ENCODE measurements around the gene CDC14A. TPM values are rescaled to one million over a fixed set of nuclear protein-coding genes. Genes with fewer than 3 reads are reported as not detected.

Gene CDC14A
- total RNA-seq, 1 experiment from 2014 or later, result 6.8 TPM

DNA sequence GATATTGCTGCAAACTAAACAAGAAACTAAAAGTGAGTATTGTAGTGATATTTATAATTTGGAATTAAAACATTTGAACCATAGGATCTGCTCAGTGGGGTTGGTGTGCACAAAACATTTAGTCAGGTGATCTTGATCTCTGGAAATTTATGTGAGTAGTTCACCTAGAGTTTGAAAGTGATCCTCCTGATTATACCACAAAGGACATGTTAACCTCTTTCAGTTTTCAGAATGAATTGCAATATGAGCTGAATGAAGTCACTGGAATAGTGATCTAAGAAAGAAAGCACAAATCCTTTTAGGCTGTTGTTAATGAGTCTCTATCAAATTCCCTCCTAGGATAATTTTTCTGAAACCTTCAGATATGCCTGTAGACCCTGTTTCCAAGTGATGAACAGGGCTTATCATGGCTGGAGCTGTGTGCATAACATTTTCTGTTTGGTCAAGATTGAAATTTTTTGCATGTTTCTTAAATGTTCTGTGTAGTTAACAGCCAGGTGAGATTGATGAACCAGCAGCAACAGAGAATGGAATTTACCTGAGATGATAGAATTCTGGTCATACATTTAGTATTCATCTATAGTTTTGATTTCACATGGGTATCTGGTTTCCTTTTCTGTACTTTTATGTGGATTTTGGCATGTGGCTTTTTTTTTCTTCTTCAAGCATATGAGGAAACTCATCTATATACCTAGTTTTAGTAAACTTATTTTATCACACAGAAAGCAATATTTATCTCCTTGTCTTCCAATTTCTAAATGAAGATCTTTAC lies 25.5 kb downstream of the CDC14A start:
- Histone ChIP-seq H3K27ac (ENCODE audit: low read depth, low read length, poor library complexity, severe bottlenecking) (no peak overlapping the region), H3K9me3 (ENCODE audit: low read depth, low read length, poor library complexity, severe bottlenecking) (no peaks in the 10 kb centered on the region), H3K36me3 (ENCODE audit: insufficient read depth, low read length, poor library complexity, severe bottlenecking) (no peaks in the 10 kb centered on the region), H3K4me1 (ENCODE audit: insufficient read depth, low read length, poor library complexity, severe bottlenecking) (no peaks in the 10 kb centered on the region), H3K4me3 (ENCODE audit: low read depth, low read length, poor library complexity, severe bottlenecking) (no peak overlapping the region), H3K27me3 (replicated peaks; ENCODE audit: insufficient read depth, low read depth, low read length, poor library complexity) (no peaks in the 10 kb centered on the region)
- intact Hi-C loops (cut with micrococcal nuclease; ENCODE audit: unreplicated experiment), result no loop called here
- POLR2A ChIA-PET (ENCODE audit: low non-redundant PET), result no interaction called here
- no peak for DNase-seq (ENCODE audit: low spot score)
- CTCF ChIA-PET, result no interaction called here
- no TSS peak for BruUV-seq (replicated peaks)
- TF ChIP-seq, protein P1, sequence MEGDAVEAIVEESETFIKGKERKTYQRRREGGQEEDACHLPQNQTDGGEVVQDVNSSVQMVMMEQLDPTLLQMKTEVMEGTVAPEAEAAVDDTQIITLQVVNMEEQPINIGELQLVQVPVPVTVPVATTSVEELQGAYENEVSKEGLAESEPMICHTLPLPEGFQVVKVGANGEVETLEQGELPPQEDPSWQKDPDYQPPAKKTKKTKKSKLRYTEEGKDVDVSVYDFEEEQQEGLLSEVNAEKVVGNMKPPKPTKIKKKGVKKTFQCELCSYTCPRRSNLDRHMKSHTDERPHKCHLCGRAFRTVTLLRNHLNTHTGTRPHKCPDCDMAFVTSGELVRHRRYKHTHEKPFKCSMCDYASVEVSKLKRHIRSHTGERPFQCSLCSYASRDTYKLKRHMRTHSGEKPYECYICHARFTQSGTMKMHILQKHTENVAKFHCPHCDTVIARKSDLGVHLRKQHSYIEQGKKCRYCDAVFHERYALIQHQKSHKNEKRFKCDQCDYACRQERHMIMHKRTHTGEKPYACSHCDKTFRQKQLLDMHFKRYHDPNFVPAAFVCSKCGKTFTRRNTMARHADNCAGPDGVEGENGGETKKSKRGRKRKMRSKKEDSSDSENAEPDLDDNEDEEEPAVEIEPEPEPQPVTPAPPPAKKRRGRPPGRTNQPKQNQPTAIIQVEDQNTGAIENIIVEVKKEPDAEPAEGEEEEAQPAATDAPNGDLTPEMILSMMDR (conservative IDR thresholded peaks at IDR 0.05; ENCODE audit: low read depth, low read length), result no peak
- no peak for TF ChIP-seq EZH2 (IDR thresholded peaks at IDR 0.05; ENCODE audit: borderline replicate concordance, low read depth, low read length, poor library complexity, severe bottlenecking)

DNA sequence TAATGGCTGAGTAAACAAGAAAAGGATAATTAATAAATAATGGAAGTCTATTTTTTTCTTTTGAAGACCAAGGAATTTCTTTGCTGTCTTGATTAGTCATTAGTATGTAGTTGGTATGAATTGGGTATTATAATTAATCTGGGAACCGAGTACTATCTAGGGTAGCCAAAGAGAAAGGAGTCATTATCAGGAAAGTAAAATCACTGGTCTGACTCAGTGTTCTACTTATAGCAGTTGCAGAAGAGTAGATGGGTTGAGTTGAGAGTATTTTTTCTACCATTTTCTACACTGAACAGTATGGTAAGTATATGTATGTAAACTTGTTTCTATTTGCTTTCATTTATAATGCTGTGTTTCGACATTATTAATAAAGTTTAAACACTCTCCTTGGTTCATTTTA lies 26.6 kb downstream of the CDC14A start:
- no peak overlapping the region for H3K27ac ChIP-seq (ENCODE audit: low read depth, low read length, poor library complexity, severe bottlenecking)
- CTCF ChIA-PET, result no interaction called here
- DNase-seq (ENCODE audit: low spot score), result no peak
- no peaks in the 10 kb centered on the region for H3K9me3 ChIP-seq (ENCODE audit: low read depth, low read length, poor library complexity, severe bottlenecking)
- no peaks in the 10 kb centered on the region for H3K4me1 ChIP-seq (ENCODE audit: insufficient read depth, low read length, poor library complexity, severe bottlenecking)
- no TSS peak for BruUV-seq (replicated peaks)
- intact Hi-C loops (cut with micrococcal nuclease; ENCODE audit: unreplicated experiment), result no loop called here
- POLR2A ChIA-PET (ENCODE audit: low non-redundant PET), result no interaction called here
- TF ChIP-seq, protein P1 (conservative IDR thresholded peaks at IDR 0.05; ENCODE audit: low read depth, low read length), result no peak
- TF ChIP-seq EZH2 (IDR thresholded peaks at IDR 0.05; ENCODE audit: borderline replicate concordance, low read depth, low read length, poor library complexity, severe bottlenecking), result no peak
- H3K27me3 ChIP-seq (replicated peaks; ENCODE audit: insufficient read depth, low read depth, low read length, poor library complexity), result no peaks in the 10 kb centered on the region
- H3K36me3 ChIP-seq (ENCODE audit: insufficient read depth, low read length, poor library complexity, severe bottlenecking), result no peaks in the 10 kb centered on the region
- no peak overlapping the region for H3K4me3 ChIP-seq (ENCODE audit: low read depth, low read length, poor library complexity, severe bottlenecking)

DNA sequence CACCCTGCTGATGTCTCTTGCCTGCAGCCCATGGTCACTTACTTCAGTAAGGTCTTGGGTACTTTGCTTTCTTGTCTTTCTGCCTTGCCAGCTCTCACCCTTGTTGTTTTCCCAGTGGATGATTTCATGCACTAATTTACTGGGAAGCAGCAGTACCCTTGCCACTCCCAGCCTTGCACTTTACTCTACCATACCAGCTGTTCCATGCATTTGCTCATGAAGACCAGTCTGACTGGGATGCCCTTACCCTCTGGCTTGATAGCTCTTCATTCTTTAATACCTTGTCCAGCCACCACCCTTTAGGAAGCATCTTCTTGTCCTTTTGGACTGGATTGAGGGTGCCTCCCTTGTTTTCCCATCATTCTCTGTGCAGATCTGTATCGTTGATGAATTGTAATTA lies 28.3 kb downstream of the CDC14A start:
- BruUV-seq (replicated peaks), result no TSS peak
- Histone ChIP-seq H3K36me3 (ENCODE audit: insufficient read depth, low read length, poor library complexity, severe bottlenecking) (no peaks in the 10 kb centered on the region), H3K27ac (ENCODE audit: low read depth, low read length, poor library complexity, severe bottlenecking) (no peak overlapping the region), H3K4me3 (ENCODE audit: low read depth, low read length, poor library complexity, severe bottlenecking) (no peak overlapping the region), H3K27me3 (replicated peaks; ENCODE audit: insufficient read depth, low read depth, low read length, poor library complexity) (no peaks in the 10 kb centered on the region), H3K9me3 (ENCODE audit: low read depth, low read length, poor library complexity, severe bottlenecking) (no peaks in the 10 kb centered on the region), H3K4me1 (ENCODE audit: insufficient read depth, low read length, poor library complexity, severe bottlenecking) (no peaks in the 10 kb centered on the region)
- TF ChIP-seq EZH2 (IDR thresholded peaks at IDR 0.05; ENCODE audit: borderline replicate concordance, low read depth, low read length, poor library complexity, severe bottlenecking), result no peak
- TF ChIP-seq, protein P1 (conservative IDR thresholded peaks at IDR 0.05; ENCODE audit: low read depth, low read length), result no peak
- intact Hi-C loops (cut with micrococcal nuclease; ENCODE audit: unreplicated experiment), result no loop called here
- DNase-seq (ENCODE audit: low spot score), result no peak
- ChIA-PET POLR2A (ENCODE audit: low non-redundant PET) (no interaction called here), CTCF (no interaction called here)
